ENCODE measurements around the gene PRKCD. TPM values are rescaled to one million over a fixed set of nuclear protein-coding genes. Genes with fewer than 3 reads are reported as not detected.
"Not testable (repeated sequence)": the region's sequence is repeated elsewhere in the genome, so short reads cannot be mapped to it uniquely, and the experiment has no call there.

The PRKCD gene
- total RNA-seq, 2 donors from 2014 or later, result 11.1 to 14.8 TPM

- DNase-seq (ENCODE audit: low spot score), result no peak
- TF ChIP-seq, protein P1, sequence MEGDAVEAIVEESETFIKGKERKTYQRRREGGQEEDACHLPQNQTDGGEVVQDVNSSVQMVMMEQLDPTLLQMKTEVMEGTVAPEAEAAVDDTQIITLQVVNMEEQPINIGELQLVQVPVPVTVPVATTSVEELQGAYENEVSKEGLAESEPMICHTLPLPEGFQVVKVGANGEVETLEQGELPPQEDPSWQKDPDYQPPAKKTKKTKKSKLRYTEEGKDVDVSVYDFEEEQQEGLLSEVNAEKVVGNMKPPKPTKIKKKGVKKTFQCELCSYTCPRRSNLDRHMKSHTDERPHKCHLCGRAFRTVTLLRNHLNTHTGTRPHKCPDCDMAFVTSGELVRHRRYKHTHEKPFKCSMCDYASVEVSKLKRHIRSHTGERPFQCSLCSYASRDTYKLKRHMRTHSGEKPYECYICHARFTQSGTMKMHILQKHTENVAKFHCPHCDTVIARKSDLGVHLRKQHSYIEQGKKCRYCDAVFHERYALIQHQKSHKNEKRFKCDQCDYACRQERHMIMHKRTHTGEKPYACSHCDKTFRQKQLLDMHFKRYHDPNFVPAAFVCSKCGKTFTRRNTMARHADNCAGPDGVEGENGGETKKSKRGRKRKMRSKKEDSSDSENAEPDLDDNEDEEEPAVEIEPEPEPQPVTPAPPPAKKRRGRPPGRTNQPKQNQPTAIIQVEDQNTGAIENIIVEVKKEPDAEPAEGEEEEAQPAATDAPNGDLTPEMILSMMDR (IDR thresholded peaks at IDR 0.05), result no peak
- Histone ChIP-seq H3K27me3 (no peaks in the 10 kb centered on the region), H3K4me1 (peaks cover 0 to 10% of the 10 kb centered on the region in 2 donors), H3K4me3 (no peak overlapping the region), H3K9me3 (no peaks in the 10 kb centered on the region), H3K36me3 (no peaks in the 10 kb centered on the region), H3K27ac (no peak overlapping the region)
These were observed 13.7 kb upstream of the PRKCD start for GRCh38 chr3:53147151-53147902.

DNA sequence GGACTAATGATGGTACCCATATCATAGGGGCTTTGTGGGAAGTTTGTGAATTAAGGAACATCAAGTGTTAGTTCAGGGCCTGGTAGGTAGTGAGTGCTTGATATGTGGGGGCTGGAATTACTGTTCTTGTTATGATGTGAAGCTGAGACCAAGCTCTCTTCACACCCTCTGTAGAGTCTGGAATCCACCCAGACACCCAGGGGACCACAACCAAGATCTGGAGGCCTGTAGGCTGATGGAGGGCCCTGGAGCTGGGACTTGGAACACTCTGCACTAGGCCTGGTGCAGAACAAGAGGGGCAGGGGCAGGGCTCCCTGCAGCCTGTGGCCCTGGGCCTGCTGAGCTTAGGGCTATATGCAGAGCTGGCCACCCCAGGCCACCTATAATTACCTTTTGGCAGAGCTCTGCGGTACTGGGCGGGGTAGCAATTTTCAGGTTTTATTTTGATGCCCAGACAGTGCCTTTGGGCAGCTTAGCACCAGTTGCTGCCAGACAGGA is 13.1 kb upstream of the PRKCD start:
- H3K27ac ChIP-seq, result no peak overlapping the region
- TF ChIP-seq, protein P1 (IDR thresholded peaks at IDR 0.05), result no peak

DNA sequence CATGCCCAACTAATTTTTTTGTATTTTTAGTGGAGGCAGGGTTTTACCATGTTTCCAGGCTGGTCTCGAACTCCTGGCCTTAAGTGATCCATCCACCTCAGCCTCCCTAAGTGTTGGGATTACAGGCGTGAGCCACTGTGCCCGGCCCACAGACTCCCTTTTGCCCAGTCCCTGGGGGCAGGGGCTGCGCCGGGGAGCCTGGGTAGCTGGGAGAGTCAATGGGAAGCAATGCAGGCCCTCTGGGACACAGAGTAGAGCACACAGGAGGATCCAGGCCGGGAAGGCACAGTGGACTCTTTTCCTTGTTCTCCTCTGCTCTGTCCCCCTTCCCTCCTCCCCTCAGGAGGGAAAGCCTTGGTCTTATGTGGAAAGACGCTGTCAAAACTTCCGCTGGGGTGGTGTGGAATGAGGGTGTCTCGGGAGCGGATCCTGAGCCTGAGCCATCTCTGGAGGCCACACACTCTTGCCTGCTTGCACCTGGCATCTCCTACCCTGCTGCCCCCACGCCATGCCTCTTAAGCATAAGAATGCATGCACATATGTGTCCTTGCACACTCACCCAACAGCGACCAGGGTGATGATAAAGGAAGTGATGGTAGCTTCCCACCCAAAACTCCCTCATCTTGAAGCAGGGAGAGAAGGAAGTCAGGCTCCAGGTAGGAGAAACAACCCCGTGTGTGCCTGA is 11.9 kb upstream of the PRKCD start:
- H3K4me1 ChIP-seq, result peaks cover 0 to 10% of the 10 kb centered on the region in 2 donors
- no peaks in the 10 kb centered on the region for H3K27me3 ChIP-seq
- H3K9me3 ChIP-seq, result no peaks in the 10 kb centered on the region
- TF ChIP-seq, protein P1 (IDR thresholded peaks at IDR 0.05), result no peak
- H3K27ac ChIP-seq, result no peak overlapping the region
- no peaks in the 10 kb centered on the region for H3K36me3 ChIP-seq
- no peak for DNase-seq (ENCODE audit: low spot score)
- H3K4me3 ChIP-seq, result no peak overlapping the region

More for the DNA sequence above, 13.1 kb upstream of the PRKCD start:
- Histone ChIP-seq H3K4me3 (no peak overlapping the region), H3K27me3 (no peaks in the 10 kb centered on the region), H3K36me3 (no peaks in the 10 kb centered on the region), H3K9me3 (no peaks in the 10 kb centered on the region), H3K4me1 (peaks cover 0 to 10% of the 10 kb centered on the region in 2 donors)
- no peak for DNase-seq (ENCODE audit: low spot score)

DNA sequence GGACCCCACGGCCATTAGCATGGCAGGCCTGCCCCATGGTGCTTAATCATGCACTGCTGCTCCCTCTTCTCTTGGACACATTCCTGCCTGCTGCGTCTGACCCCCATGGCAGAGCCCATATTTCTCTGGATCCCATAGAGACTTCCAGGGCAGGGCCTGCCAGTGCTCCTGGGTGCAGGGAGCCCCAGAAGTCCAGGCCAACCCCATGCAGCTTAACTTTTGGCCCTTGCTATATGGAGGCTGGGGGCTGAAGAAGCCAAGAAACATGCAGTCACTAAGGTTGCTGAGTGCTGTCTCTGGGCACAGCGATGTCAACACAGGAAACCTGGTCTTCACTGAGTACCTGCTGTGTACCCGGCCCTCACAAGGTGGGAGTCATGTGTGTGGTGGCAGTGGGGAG is 11.3 kb upstream of the PRKCD start:
- H3K27ac ChIP-seq, result no peak overlapping the region

GRCh38 chr3:53150247-53151085 is 10.5 kb upstream of the PRKCD start:
- Histone ChIP-seq H3K27ac (no peak overlapping the region), H3K36me3 (no peaks in the 10 kb centered on the region), H3K4me3 (no peak overlapping the region), H3K9me3 (no peaks in the 10 kb centered on the region), H3K4me1 (peaks cover 0 to 22% of the 10 kb centered on the region in 2 donors), H3K27me3 (no peaks in the 10 kb centered on the region)
- TF ChIP-seq, protein P1 (IDR thresholded peaks at IDR 0.05), result no peak
- DNase-seq (ENCODE audit: low spot score), result no peak

More for the DNA sequence above, 11.3 kb upstream of the PRKCD start:
- TF ChIP-seq, protein P1 (IDR thresholded peaks at IDR 0.05), result no peak
- H3K27me3 ChIP-seq, result no peaks in the 10 kb centered on the region
- H3K36me3 ChIP-seq, result no peaks in the 10 kb centered on the region
- H3K9me3 ChIP-seq, result no peaks in the 10 kb centered on the region
- peaks cover 0 to 14% of the 10 kb centered on the region in 2 donors for H3K4me1 ChIP-seq
- no peak overlapping the region for H3K4me3 ChIP-seq
- no peak for DNase-seq (ENCODE audit: low spot score)

DNA sequence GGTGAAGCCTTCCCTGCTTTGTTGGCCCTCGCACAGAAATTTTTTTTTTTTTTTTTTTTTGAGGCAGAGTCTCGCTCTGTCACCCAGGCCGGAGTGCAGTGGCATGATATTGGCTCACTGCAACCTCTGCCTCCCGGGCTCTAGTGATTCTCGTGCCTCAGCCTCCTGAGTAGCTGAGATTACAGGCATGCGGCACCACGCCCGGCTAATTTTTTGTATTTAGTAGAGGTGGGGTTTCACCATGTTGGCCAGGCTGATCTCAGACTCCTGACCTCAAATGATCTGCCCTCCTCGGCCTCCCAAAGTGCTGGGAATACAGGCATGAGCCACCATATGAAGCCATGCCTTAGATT is 9.9 kb upstream of the PRKCD start:
- H3K9me3 ChIP-seq; DNase-seq (ENCODE audit: low spot score); H3K27me3 ChIP-seq; H3K36me3 ChIP-seq; H3K27ac ChIP-seq; H3K4me3 ChIP-seq: not testable (repeated sequence)
- H3K4me1 ChIP-seq, result peaks cover 0 to 27% of the 10 kb centered on the region in 2 donors
